Suppressor macrophage (primary cell): Measurements from ENCODE around the gene RAP1A.
"Not testable (repeated sequence)": the region's sequence is repeated elsewhere in the genome, so short reads cannot be mapped to it uniquely, and the experiment has no call there.

Experiments used
- DNase-seq, 4 experiments: peaks; one replicate each; pipeline ENCODE4 v3.0.0-alpha.2; 2020 to 2022

The RAP1A gene

GRCh38 chr1:111669268-111669667, 49.7 kb downstream of the RAP1A start:
- DNase-seq, result no peak

GRCh38 chr1:111671852-111672251, 52.3 kb downstream of the RAP1A start:
- DNase-seq, result no peak

- DNase-seq, result no peak
Observed at GRCh38 chr1:111672331-111672730, 52.7 kb downstream of the RAP1A start.

- no peak for DNase-seq
Observed at GRCh38 chr1:111677604-111678003, 58.0 kb downstream of the RAP1A start.

- DNase-seq, result no peak
Observed at GRCh38 chr1:111679541-111679940, 60.0 kb downstream of the RAP1A start.

GRCh38 chr1:111680212-111680800, 60.7 kb downstream of the RAP1A start:
- not testable (repeated sequence) for DNase-seq

GRCh38 chr1:111685293-111686153, 65.9 kb downstream of the RAP1A start:
- DNase-seq, result not testable (repeated sequence)

- no peak for DNase-seq
Observed at GRCh38 chr1:111690306-111690617, 70.7 kb downstream of the RAP1A start.

- peak in 1 of 4 experiments; percentile 16 for DNase-seq
Observed at GRCh38 chr1:111691886-111692285, 72.3 kb downstream of the RAP1A start.

- DNase-seq, result no peak
Observed at GRCh38 chr1:111695801-111696200, 76.2 kb downstream of the RAP1A start.

- no peak for DNase-seq
Observed at GRCh38 chr1:111696330-111696729, 76.7 kb downstream of the RAP1A start.

GRCh38 chr1:111699268-111699667, 79.7 kb downstream of the RAP1A start:
- no peak for DNase-seq

GRCh38 chr1:111702504-111703050, 83.0 kb downstream of the RAP1A start:
- DNase-seq, result no peak

- DNase-seq, result no peak
Observed at GRCh38 chr1:111704240-111704639, 84.7 kb downstream of the RAP1A start.

GRCh38 chr1:111704776-111705175, 85.2 kb downstream of the RAP1A start:
- no peak for DNase-seq

GRCh38 chr1:111705841-111706240, 86.3 kb downstream of the RAP1A start:
- no peak for DNase-seq

GRCh38 chr1:111706921-111707320, 87.3 kb downstream of the RAP1A start:
- DNase-seq, result no peak

GRCh38 chr1:111707906-111708305, 88.3 kb downstream of the RAP1A start:
- DNase-seq, result peak in 3 of 4 experiments; percentile 28 to 55 (median 42)

- DNase-seq, result no peak
Observed at GRCh38 chr1:111709986-111710385, 90.4 kb downstream of the RAP1A start.

- DNase-seq, result no peak
Observed at GRCh38 chr1:111716333-111716732, 96.7 kb downstream of the RAP1A start.

- no peak for DNase-seq
Observed at GRCh38 chr1:111717450-111717849, 97.9 kb downstream of the RAP1A start.

- no peak for DNase-seq
Observed at GRCh38 chr1:111719135-111719534, 99.5 kb downstream of the RAP1A start.

GRCh38 chr1:111719674-111720132, 100.1 kb downstream of the RAP1A start:
- no peak for DNase-seq
